Choroid plexus epithelial cell (primary cell): ENCODE data around the gene SELENOS.

ENCODE experiments used
- DNase-seq: peaks from one replicate; pipeline ENCODE4 v3.0.0-alpha.2; 2010; ENCODE audit warnings: low read depth
- H3K4me3 ChIP-seq: 2 replicates; pipeline ENCODE4 v1.5.1; 2011; ENCODE audit warnings: low read depth, mild to moderate bottlenecking, control low read depth, low read length, moderate library complexity
- TF ChIP-seq, protein P1 (sequence below): conservative IDR thresholded peaks from 2 replicates; pipeline ENCODE4 v1.5.1; 2011; ENCODE audit warnings: low read depth, mild to moderate bottlenecking, control low read depth, inconsistent platforms, low read length, moderate library complexity

SELENOS gene

DNA sequence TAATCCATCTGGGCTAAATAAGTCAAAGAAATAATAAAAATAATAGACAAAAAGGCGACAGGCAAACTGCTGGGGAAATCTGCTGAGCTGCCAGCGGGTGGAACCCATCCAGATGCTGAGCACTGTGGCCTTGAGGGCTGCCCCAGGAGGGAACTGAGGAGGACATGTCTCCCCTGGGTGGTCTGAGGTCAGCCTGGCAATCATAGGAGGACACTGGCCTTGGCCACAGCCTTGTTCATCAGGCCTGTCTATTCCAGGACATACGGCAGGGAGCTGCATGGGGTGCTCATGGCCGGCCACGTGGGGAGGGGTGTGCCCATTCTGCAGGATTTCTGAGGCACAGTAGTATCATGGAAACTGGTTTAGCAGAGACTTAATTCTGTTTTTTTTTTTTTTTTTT lies 39.2 kb upstream of the SELENOS start:
- DNase-seq = no peak
- H3K4me3 ChIP-seq = no peak overlapping the region
- TF ChIP-seq, protein P1, sequence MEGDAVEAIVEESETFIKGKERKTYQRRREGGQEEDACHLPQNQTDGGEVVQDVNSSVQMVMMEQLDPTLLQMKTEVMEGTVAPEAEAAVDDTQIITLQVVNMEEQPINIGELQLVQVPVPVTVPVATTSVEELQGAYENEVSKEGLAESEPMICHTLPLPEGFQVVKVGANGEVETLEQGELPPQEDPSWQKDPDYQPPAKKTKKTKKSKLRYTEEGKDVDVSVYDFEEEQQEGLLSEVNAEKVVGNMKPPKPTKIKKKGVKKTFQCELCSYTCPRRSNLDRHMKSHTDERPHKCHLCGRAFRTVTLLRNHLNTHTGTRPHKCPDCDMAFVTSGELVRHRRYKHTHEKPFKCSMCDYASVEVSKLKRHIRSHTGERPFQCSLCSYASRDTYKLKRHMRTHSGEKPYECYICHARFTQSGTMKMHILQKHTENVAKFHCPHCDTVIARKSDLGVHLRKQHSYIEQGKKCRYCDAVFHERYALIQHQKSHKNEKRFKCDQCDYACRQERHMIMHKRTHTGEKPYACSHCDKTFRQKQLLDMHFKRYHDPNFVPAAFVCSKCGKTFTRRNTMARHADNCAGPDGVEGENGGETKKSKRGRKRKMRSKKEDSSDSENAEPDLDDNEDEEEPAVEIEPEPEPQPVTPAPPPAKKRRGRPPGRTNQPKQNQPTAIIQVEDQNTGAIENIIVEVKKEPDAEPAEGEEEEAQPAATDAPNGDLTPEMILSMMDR = no peak

- no peak overlapping the region for H3K4me3 ChIP-seq
- TF ChIP-seq, protein P1 = no peak
- DNase-seq = no peak
These were observed 38.5 kb upstream of the SELENOS start for GRCh38 chr15:101315736-101316135.

DNA sequence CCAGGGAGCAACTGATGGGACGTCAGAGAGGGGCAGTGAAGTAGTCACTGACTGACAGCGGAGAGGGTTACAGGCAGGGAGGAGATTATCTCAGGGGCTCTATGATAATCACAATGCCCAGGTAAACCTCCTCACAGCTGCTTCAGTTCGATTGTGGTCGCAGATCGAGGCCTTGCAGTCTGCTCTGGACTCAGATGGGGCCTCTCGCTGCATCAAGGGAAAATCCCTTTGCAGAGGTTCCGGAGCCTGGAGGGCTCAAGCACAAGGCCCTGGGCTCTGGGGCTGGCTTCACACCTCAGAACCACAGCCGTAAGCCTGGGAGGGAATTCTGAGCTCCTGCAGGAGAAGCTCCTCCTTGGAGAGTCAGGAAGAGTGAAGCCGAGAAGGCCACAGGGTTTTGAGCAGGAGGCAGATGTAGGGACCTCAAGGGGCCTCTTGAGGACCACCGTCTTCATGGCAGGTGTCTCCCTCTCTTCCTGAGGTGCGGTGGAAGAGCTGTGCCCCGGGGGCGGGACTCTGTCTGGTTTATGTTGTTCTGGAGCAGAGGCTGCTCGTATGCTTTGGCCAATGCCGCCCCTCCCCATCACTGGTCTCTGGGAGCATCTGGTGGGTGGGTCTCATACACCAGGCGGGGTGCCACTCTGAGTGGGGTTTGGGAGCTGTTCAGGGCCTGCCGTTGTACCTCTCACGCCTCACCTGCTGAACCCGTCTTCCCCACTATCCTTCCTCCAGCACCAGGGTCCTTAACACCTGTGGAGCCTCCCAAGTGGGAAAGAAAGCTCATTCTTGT lies 37.2 kb upstream of the SELENOS start:
- H3K4me3 ChIP-seq = no peak overlapping the region
- DNase-seq = no peak
- TF ChIP-seq, protein P1 = no peak

DNA sequence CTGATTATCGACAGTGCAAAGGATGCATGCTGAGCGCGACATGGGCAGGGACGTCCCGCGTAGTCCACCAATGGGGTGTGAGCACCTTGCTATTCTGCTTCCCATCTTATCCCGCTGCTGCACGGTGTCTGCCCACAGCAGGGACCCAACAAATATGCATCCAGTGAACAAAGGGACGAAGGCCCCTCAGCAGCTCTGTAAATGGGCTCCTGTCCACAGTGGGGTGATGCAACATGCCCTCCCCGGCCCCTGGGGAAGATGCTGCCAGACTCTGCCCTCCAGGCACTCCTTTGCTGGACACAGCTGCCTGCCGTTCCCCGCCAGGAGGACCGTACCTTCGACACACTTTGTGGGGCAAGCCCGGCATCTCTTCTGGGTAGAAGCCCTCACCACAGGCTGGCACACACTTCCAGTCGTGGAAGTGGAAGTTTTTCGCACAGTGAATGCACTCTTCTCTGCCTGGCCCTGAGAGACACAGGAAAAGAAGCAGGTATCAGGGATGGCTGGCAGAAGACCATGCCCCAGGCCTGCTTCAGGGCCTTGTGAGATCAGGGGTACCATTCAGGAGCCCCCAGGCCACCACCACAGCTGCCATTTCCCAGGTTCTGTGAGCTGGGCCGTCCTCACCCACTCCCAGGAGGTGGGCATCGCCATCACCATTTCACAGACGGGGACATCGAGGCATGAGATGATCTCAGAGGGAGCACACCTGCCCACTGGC lies 35.9 kb upstream of the SELENOS start:
- H3K4me3 ChIP-seq = no peak overlapping the region
- DNase-seq = no peak
- TF ChIP-seq, protein P1 = no peak

- no peak overlapping the region for H3K4me3 ChIP-seq
- no peak for DNase-seq
- TF ChIP-seq, protein P1 = no peak
These were observed 33.2 kb upstream of the SELENOS start for GRCh38 chr15:101310508-101310907.

GRCh38 chr15:101310161-101310480 lies 32.8 kb upstream of the SELENOS start:
- TF ChIP-seq, protein P1 = no peak
- DNase-seq = no peak
- H3K4me3 ChIP-seq = no peak overlapping the region
